ENCODE results near the gene CD300LD.

Gene CD300LD

DNA sequence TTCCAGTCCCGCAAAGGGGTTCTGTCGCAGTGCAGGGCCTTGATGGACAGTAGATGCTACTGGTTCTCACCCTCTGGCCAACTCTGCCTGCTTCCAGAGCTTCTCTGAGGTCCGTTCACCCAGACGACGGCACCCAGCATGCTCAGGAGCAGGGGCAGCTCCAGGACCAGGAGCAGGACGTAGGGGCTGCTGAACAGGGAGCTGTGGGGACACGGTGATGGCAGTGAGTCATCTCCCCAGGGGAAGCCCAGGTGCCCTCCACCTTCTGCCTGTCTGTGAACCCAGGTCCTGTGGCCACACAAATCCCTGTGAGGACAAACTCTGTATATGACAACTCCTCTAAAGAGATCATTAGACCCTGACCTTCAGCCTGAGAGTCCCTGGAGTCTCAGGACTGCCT lies 42.7 kb downstream of the CD300LD start:
- no peak for DNase-seq
- H4K20me1 ChIP-seq (ENCODE audit: insufficient read depth, low read length): no peaks in the 10 kb centered on the region
- H3K9me3 ChIP-seq (replicated peaks; ENCODE audit: insufficient read depth, low read length): no peaks in the 10 kb centered on the region
- H3K79me2 ChIP-seq (ENCODE audit: low read length): no peaks in the 10 kb centered on the region
- TF ChIP-seq EZH2 (optimal IDR thresholded peaks at IDR 0.05; ENCODE audit: low read depth, low read length) (no peak), EZH2phosphoT487 (IDR thresholded peaks at IDR 0.05; ENCODE audit: low read length) (no peak)
- TF ChIP-seq, protein P1, sequence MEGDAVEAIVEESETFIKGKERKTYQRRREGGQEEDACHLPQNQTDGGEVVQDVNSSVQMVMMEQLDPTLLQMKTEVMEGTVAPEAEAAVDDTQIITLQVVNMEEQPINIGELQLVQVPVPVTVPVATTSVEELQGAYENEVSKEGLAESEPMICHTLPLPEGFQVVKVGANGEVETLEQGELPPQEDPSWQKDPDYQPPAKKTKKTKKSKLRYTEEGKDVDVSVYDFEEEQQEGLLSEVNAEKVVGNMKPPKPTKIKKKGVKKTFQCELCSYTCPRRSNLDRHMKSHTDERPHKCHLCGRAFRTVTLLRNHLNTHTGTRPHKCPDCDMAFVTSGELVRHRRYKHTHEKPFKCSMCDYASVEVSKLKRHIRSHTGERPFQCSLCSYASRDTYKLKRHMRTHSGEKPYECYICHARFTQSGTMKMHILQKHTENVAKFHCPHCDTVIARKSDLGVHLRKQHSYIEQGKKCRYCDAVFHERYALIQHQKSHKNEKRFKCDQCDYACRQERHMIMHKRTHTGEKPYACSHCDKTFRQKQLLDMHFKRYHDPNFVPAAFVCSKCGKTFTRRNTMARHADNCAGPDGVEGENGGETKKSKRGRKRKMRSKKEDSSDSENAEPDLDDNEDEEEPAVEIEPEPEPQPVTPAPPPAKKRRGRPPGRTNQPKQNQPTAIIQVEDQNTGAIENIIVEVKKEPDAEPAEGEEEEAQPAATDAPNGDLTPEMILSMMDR (IDR thresholded peaks at IDR 0.05; ENCODE audit: low read length): no peak
- H3F3A ChIP-seq (ENCODE audit: insufficient read depth, low read length): no peaks in the 10 kb centered on the region
- H3K9me2 ChIP-seq (replicated peaks; ENCODE audit: insufficient read depth, low read length): no peaks in the 10 kb centered on the region
- H2AFZ ChIP-seq (ENCODE audit: low read length): no peak overlapping the region
- H3K4me1 ChIP-seq (ENCODE audit: low read length): no peaks in the 10 kb centered on the region
- H3K27me3 ChIP-seq (replicated peaks; ENCODE audit: insufficient read depth, low read length): peaks cover 72% of the 10 kb centered on the region
- no peak overlapping the region for H3K9ac ChIP-seq (ENCODE audit: low read length)
- H3K4me2 ChIP-seq (ENCODE audit: low read depth, low read length): no peak overlapping the region
- H3K27ac ChIP-seq (ENCODE audit: low read length): no peak overlapping the region
- H3K4me3 ChIP-seq (ENCODE audit: low read length): no peak overlapping the region
- no peaks in the 10 kb centered on the region for H3K36me3 ChIP-seq (replicated peaks; ENCODE audit: insufficient read depth, low read length)

DNA sequence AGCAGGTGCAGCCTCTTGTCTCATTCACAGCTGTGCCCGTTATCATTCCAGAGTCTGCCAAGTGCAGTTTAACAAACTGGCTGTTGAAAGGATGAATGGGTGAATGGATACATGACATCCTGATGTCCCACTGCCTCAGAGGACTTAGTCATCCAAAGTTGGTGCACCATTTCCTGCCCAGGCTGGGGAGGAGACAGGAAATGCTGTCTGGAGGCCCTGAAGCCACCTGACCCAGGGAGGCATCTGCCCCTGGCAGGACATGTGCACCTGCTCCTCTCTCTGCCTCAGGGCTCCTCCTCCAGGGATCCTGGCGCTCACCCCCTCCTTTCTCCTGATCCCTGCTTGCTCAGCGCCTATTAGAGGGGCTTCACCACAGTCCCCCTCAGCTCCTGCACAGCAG lies 44.3 kb downstream of the CD300LD start:
- Histone ChIP-seq H3K79me2 (ENCODE audit: low read length) (no peaks in the 10 kb centered on the region), H2AFZ (ENCODE audit: low read length) (no peak overlapping the region), H3K9me2 (replicated peaks; ENCODE audit: insufficient read depth, low read length) (no peaks in the 10 kb centered on the region), H3K9ac (ENCODE audit: low read length) (no peak overlapping the region), H3K4me3 (ENCODE audit: low read length) (no peak overlapping the region), H3K36me3 (replicated peaks; ENCODE audit: insufficient read depth, low read length) (no peaks in the 10 kb centered on the region), H3K9me3 (replicated peaks; ENCODE audit: insufficient read depth, low read length) (no peaks in the 10 kb centered on the region), H3K4me1 (ENCODE audit: low read length) (no peaks in the 10 kb centered on the region), H3K4me2 (ENCODE audit: low read depth, low read length) (no peak overlapping the region), H3K27me3 (replicated peaks; ENCODE audit: insufficient read depth, low read length) (peaks cover 75% of the 10 kb centered on the region), H3F3A (ENCODE audit: insufficient read depth, low read length) (no peaks in the 10 kb centered on the region), H3K27ac (ENCODE audit: low read length) (no peak overlapping the region), H4K20me1 (ENCODE audit: insufficient read depth, low read length) (no peaks in the 10 kb centered on the region)
- no peak for TF ChIP-seq EZH2 (optimal IDR thresholded peaks at IDR 0.05; ENCODE audit: low read depth, low read length)
- TF ChIP-seq, protein P1 (IDR thresholded peaks at IDR 0.05; ENCODE audit: low read length): no peak
- DNase-seq: no peak

DNA sequence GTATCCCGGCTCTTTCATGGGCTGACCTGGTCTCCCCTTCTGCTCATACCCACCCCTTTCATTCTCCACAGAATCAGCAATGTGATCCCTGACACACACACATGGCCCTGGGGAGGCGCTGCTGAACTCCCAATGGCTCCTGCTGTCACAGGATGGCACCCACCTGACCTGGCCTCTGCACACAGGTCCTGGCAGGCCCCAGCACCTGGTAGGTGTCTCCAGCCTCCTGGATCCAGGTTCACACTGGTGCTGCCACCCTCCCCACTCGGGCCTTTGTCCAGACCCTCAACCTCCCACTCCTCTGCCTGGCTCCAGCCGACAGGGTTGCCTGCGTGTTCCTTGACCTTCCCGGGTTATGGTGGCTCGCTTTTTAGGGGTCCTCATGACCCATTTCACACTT lies 44.8 kb downstream of the CD300LD start:
- Histone ChIP-seq H3K79me2 (ENCODE audit: low read length) (no peaks in the 10 kb centered on the region), H3K4me3 (ENCODE audit: low read length) (no peak overlapping the region), H3K27me3 (replicated peaks; ENCODE audit: insufficient read depth, low read length) (peaks cover 75% of the 10 kb centered on the region), H3K4me1 (ENCODE audit: low read length) (no peaks in the 10 kb centered on the region), H3K4me2 (ENCODE audit: low read depth, low read length) (no peak overlapping the region), H3K27ac (ENCODE audit: low read length) (no peak overlapping the region), H3K9me2 (replicated peaks; ENCODE audit: insufficient read depth, low read length) (no peaks in the 10 kb centered on the region), H2AFZ (ENCODE audit: low read length) (no peak overlapping the region), H3K36me3 (replicated peaks; ENCODE audit: insufficient read depth, low read length) (no peaks in the 10 kb centered on the region), H3K9ac (ENCODE audit: low read length) (no peak overlapping the region), H3K9me3 (replicated peaks; ENCODE audit: insufficient read depth, low read length) (no peaks in the 10 kb centered on the region), H3F3A (ENCODE audit: insufficient read depth, low read length) (no peaks in the 10 kb centered on the region), H4K20me1 (ENCODE audit: insufficient read depth, low read length) (no peaks in the 10 kb centered on the region)
- no peak for DNase-seq
- TF ChIP-seq EZH2 (optimal IDR thresholded peaks at IDR 0.05; ENCODE audit: low read depth, low read length) (no peak), EZH2phosphoT487 (IDR thresholded peaks at IDR 0.05; ENCODE audit: low read length) (no peak)
- TF ChIP-seq, protein P1 (IDR thresholded peaks at IDR 0.05; ENCODE audit: low read length): no peak

Data from MM.1S (cell line).